GF-D8 (cell line): ENCODE results near the gene FAM120B.
"Not testable (repeated sequence)": the region's sequence is repeated elsewhere in the genome, so short reads cannot be mapped to it uniquely, and the experiment has no call there.

Experiments used
- DNase-seq: peaks from one replicate; lab custom pipeline; 2025; lab: John Stamatoyannopoulos, UW

Gene FAM120B

DNA sequence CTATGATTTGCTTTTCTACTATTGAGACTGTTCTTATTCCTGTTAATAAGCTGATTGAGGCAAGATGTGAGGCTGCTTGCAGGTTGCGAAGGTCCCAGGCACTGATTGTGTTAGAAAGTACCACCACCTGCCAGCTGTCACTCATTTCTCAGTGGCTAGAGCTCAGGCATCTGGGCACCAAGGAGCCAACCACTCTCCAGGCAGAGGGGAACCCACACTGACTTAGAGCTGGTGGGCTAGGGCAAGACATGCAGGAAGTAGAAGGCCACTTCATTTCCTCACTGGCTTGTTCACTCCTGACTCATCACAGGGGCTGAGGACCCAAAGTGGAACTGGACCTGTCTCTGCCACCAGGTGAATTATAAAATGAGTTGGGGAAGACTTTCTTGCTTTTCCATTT lies 7.9 kb upstream of the FAM120B start:
- no peak for DNase-seq

DNA sequence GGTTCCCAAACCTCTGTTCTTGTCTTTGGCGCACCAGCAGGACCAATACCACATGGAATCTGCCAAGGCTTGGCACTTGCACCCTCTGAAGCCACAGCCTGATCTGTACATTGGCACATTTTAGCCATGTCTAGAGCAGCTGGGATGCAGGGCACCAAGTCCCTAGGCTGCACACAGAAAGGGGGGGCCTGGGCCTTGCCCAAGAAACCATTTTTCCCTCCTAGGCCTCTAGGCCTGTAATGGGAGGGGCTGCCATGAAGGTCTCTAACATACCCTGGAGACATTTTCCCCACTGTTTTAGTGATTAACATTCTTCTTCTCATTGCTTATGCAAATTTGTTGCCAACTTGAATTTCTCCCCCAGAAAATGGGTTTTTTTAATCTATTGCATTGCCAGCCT lies 5.4 kb upstream of the FAM120B start:
- DNase-seq: no peak

DNA sequence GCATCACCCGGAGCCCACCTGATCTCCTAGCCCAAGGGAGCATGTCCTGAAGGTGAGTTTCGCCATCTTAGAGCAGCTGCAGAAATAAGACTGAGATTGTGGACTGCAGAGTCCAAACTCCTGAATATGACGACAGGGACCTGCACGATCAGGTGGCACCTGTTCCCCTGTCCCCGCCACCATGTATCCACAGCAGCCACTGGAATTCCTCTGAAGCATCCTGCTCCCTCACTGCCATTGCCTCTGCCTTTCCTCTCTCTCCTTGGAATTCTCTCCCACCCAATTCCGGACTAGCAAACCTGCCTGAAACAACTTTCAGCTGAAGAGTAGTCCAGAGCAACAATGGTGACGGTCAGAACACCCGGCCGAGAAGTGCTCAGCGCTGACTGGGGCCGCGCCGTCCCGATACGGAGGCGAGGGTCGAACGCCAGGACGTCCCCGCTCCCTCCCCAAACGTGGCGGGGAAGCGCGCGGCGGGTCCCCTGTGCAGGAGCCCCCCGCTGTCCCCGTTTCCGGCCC lies 694 bp upstream of the FAM120B start:
- no peak for DNase-seq

DNA sequence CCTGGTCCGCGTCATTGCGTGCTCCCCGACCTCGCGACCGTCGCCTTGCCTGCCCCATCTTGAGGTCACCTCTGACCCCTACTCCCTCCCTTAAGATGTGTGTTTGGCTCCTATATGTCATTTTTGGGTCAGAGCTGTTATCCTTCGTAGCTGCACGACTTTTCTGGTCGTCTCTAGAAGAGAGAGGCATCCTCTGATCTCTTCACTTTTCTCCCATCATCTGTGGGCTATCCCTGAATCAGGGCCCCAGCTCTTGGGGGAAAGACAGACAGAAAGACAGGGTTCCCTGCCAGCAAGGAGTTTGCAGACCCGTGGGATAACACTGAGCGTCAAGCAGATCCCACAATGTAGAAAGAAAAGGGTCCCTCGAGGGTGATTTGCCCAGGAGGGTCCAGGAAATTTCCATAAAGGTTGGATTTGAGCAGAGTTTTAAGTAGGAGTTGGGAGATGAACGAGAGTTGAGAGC lies 555 bp downstream of the FAM120B start:
- no peak for DNase-seq

DNA sequence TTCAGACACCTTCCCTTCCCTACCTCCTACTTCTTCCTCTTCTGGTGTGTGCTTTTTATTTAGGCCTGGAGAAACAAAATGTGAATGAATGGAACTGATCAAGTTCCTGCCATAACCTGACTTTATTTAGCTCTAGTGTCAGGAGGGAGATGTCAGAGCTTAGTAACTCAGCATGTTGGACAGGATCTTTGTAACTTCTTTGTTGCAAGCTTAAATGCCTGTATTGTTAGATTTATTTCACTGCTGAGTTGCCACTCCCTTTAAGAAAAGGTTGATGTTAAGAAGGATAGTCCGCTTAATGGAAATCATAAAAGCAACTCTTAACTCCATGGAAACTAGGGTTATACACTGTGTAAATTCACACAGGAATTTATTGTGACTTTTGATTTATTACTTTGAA lies 2.2 kb downstream of the FAM120B start:
- DNase-seq: no peak

DNA sequence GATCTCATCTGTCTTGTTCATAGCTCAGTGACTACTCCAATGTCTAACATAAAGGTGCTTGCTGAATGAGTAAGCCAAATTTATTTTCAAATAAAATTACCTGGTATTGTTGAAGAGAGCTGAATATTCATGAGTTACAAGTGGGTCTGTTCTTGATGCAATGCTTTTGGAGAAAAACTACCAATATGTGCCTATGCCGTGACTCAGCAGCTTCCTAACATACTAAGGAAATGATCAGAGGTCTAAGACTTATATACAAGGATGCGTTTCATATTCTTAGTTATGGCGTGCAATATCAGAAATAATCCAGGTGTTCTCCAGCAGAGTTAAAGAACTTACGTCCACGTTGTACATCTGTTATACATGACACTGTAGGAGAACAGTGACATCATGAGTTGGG lies 5.1 kb downstream of the FAM120B start:
- no peak for DNase-seq

DNA sequence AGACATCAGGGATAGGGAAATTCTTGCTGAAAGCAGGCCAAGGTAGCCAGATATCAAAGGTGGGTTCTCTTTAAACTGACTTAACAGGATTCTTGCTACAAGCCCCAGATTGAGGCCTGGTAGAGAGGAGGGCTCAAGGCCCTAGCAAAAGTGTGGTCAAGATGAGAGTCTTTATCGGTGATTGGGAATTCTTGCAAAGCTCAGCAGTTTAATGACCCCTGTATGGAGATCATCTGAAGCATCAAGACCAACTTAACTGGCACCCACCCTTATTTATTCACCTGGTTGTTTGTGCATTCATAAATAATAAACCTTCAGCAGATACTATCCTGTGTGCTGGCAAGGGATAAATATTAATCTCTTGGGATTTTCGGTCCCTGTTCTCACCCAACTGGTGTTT lies 6.3 kb downstream of the FAM120B start:
- DNase-seq: no peak

DNA sequence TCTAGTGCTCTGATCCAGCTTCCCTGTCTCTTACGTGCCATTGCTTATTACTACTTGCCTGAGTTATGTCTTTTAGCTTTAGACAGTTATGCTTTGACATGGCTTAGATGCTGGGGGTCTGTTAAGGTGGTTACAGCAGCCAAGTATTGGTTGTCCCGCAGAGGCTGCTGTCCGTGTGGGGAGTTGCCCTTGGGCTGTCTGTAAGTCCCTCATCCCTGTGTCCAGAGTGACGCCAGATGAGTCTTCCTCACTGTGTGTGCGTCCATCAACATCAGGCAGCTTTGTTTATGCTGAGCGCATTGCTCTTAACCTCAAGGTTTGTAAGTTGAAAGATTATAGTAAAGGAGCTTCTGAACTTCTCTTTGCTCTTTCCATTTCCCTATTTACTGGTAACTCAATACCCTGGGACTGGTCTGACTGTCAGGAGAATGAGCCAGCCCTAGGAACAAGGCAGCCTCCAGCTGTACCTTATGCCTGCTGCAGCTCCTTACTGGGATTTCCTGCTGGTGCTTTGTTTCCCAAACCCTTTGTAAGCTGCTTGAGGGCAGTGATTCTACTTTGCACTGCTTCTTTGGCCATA lies 7.2 kb downstream of the FAM120B start:
- no peak for DNase-seq

DNA sequence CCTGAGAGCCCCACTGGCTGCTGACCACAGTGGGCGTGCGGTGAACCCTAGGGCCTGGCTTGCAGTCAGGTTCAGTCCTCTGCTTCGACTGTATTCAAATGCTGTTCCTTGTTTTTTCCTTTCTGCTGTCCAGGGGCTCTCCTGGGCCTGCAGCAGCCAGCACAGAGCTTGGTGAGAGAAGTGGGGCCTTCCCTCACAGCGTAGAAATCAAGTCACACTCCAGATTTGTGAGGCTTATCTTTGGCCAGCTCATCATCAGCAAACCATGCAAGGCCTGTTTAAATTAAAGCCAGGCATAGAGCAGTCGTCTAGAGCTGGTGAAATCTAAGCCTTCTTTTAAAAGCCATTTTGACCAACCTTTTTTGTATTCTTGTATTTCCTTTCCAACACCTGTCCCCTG lies 8.4 kb downstream of the FAM120B start:
- no peak for DNase-seq

DNA sequence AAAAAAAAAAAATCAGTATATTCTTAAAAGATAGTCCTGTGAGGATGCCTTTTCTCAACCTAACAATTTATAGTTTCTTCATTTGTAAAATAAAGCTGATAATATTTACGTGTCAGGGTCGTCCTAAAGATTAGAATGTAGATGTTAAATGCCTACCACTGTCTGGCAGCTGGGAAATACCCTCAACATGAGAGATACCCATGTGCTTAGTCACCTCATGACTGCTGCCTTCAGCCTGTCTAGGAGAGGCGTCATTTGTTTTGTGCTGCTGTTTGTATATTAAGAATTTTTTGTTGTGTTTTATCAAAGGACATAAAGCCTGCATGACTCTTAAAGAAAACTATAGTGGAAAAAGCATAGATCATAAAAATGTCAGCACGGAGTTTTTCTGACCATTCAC lies 9.5 kb downstream of the FAM120B start:
- DNase-seq: no peak

DNA sequence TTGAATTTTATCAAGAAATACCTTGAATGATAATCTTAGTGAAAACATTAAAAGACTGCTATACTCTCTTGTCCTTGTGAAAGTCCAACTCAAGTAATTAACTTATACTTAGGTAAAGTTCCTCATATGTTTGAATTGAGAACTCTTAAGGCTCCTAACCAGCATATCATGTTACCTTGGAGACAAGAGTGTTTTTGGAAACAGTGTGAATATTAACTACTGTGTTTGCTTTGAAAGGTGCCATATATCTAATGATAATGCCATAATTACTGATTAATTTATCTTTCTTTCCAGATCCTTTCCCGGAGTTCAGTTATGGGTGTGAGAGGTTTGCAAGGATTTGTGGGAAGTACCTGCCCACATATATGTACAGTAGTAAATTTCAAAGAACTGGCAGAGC lies 10.5 kb downstream of the FAM120B start:
- DNase-seq: no peak

DNA sequence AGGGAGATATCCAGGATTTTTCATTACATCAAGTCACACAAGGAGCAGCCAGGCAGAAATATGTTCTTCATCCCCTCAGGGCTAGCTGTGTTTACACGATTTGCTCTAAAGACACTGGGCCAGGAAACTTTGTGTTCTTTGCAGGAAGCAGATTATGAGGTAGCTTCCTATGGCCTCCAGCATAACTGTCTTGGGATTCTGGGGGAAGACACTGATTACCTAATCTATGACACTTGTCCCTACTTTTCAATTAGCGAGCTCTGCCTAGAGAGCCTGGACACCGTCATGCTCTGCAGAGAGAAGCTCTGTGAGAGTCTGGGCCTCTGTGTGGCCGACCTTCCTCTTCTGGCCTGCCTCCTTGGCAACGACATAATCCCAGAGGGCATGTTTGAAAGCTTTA lies 11.2 kb downstream of the FAM120B start:
- DNase-seq: no peak

DNA sequence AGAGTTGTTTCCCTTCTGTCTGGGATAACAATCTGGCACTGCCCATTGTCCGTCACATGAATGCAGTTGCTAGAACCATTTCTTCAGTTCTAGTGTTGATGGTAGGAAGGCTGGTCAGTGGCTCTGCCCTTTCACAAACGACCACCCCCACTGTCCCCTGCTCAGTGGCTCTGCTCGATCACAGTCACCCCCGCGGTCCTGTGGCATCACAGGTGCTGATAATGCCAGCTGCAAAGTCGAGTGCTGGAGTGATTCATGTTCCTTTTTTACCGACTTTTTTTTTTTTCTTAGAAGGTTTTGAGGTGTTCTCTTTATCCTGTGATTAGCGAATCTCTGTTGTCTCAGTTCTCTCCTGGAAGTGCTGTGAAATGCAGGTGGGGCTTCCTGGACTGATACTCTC lies 22.8 kb downstream of the FAM120B start:
- DNase-seq: no peak

DNA sequence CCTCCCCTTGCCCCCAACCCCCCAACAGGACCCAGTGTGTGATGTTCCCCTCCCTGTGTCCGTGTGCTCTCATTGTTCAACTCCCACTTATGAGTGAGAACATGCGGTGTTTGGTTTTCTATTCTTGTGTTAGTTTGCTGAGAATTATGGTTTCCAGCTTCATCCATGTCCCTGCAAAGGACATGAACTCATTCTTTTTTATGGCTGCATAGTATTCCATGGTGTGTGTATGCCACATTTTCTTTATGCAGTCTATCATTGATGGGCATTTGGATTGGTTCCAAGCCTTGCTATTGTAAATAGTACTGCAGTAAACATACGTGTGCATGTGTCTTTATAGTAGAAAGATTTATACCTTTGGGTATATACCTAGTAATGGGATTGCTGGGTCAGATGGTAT lies 28.6 kb downstream of the FAM120B start:
- not testable (repeated sequence) for DNase-seq

DNA sequence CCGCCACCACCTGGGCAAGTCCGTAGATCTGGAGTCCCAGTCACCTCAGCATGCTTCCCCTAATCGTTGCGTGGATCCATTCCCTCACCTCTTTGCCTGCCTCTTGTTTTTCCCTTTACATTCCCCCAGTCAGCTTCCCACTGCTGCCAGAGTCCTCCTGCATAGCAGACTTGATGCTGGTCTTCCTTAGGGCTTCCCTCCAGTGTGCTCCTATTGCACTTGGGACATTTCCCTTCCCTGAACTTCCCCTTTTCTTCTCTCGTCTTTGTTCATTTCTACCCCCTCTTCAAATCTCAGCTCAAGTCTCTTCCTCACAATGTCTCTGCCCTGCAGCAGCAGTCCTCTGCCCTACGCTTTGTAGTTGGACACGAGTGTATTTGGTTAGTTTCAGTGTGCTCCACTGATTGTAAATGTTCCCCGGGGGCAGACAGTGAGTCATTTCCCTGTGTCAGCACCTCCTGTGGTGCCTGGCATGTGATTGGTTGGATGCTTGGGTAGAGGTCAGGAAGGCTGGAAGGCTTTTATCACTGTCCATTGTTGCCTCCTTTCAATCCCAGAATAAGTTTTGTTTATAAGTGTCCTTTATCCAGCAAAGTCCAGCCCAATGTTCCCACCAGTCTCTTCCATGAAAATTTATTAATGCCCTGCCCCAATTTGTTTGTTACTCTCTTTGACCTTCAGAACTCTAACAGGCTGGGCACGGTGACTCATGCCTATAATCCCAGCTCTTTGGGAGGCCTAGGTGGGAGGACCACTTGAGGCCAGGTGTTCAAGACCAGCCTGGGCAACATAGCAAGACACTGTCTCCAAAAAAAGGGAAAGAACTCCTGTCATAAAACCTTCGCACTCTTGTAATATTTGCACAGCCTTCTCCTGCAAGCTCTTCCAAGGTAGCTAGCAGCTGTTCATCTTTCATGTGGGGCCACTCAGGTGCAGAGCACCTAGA lies 38.3 kb downstream of the FAM120B start:
- no peak for DNase-seq

DNA sequence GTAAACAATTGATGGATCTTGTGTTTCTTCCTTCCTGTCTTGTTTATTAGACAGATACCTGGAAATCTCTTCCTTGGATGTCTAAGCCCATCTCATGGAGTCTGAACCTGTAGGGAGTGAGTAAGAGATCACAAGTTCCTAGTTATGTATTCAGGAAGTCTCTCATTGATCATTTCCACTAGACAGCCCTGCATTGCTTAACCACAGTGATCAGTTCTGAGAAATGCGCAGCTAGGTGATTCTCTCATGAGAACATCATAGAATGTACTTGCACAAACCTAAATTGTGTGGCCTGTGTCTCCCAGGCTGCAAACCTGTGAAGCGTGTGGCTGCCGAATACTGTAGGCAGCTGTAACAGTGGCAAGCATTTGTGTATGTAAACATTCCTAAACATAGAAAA lies 39.1 kb downstream of the FAM120B start:
- DNase-seq: no peak

DNA sequence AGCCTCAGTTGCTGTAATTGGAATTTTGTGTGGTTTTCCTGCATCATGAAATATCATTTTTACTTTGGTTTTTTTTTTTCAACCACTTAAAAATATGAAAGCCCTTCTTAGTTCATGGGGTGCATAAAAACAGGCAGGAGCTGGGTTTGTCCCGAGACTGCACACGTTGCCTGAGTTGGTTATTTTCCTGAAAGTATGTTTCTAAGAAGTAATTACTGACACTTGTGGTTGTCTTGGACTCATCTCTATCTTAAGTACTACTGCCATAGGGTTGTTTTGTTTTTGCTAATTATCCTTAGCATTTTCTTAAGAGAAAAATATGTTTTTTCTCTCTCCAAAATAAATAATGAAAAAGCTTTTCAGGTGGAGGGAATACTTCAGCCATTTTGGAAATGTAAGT lies 40.1 kb downstream of the FAM120B start:
- no peak for DNase-seq

DNA sequence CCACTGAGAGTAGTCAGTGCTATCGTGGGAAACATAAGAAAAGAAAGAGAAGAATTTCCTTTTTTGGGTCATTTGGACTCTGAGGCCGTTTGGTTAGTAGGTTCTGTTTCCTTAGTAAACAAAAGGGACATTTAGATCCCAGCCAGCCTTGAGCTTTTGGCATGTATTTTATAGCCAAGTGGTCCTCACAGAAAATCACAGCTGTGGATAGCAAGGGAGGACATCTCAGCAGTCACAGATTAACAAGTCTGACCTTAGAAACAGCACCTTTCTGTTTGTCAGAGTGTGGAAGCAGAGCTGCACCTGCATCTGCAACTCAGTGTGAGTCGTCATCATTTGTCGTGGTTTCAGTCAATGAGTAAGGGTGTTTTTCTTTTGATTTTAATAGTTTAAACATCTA lies 40.5 kb downstream of the FAM120B start:
- DNase-seq: no peak

DNA sequence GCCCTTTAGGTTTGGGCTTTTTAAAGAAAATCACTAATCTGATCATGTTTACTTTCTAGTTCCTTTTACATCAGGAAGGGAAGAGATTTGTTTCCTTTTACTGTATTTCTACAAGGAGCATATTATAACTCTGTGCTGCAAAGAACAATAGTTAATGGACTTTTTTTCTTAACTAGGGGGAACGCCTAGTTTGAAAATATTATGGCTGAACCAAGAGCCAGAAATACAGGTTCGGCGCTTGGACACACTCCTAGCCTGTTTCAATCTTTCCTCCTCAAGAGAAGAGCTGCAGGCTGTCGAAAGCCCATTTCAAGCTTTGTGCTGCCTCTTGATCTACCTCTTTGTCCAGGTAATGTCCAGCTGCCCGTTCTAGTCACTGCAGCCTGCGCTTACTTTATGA lies 41.4 kb downstream of the FAM120B start:
- no peak for DNase-seq

DNA sequence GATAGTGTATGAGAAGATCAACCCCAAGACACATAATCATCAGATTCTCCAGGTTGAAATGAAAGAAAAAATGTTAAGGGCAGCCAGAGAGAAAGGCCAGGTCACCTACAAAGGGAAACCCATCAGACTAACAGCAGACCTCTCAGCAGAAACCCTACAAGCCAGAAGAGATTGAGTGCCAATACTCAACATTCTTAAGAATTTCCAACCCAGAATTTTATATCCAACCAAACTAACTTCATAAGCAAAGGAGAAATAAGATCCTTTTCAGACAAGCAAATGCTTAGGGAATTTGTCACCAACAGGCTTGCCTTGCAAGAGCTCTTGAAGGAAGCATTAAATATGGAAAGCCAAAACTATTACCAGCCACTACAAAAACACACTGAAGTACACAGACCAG lies 44.9 kb downstream of the FAM120B start:
- DNase-seq: not testable (repeated sequence)

DNA sequence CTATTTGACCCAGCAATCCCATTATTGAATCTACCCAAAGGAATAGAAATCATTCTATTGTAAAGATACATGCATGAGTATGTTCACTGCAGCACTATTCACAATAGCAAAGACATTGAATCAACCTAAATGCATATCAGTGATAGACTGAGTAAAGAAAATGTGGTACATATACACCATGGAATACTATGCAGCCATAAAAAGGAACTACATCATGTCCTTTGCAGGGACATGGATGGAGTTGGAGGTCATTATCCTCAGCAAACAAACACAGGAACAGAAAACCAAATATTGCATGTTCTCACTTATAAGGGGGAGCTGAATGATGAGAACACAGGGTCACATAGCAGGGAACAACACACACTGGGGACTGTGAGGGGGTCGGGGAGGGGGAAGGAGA lies 48.6 kb downstream of the FAM120B start:
- not testable (repeated sequence) for DNase-seq

DNA sequence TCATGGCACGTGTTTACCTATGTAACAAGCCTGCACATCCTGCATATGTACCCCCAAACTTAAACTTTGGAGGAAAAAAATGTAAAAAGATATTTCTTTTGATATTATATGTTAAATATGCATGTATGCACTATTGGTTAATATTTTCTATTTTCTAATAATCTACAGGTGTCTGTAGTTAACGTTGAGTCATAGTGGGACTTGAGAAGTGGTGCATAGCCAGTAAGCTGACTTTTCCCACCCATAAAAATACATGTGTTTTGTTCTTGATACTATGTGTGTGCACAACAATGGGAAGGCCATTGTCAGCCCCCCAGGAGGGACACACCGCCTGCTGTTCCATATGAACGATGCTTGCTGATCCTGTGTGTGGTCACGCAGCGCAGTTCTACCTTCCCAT lies 49.1 kb downstream of the FAM120B start:
- DNase-seq: no peak

DNA sequence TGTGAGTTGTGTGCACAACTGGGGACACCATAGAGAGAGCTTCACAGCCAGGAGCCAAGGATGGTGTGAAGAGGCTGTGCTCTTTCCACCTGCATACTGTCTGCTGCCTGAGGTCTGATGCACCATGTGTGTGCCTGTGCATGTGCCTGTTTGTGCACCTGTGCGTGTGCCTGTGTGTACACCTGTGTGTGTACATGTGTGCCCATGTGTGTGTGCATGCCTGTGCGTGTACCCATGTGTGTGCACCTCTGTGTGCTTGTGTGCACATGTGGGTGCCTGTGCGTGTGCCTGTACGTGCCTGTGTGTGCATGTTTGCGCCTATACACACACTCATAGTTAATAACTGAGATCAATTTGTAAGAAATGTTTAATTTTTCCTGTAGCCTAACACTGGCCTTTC lies 51.3 kb downstream of the FAM120B start:
- no peak for DNase-seq
